Endothelial cell of umbilical vein (primary cell): Measurements from ENCODE around the gene RAB4B. TPM values are rescaled to one million over a fixed set of nuclear protein-coding genes. Genes with fewer than 3 reads are reported as not detected.
"Not testable (repeated sequence)": the region's sequence is repeated elsewhere in the genome, so short reads cannot be mapped to it uniquely, and the experiment has no call there.

Experiments used
- BruUV-seq: library from RNA; stranded (reverse); fragments of 400-500 nt; replicated peaks from 2 replicates; lab custom pipeline; 2021; lab: Mats Ljungman, UMichigan
- CTCF ChIA-PET: fragments of 300-600, 350-600 bp; sonication (Branson Sonifier 250); formaldehyde crosslinking; loops from one replicate; lab custom pipeline; 2021; ENCODE audit warnings: antibody characterized with exemption, inconsistent platforms; lab: Charles Lee
- POLR2A ChIA-PET: fragments of 300-600, 350-600 bp; sonication (Branson Sonifier 250); formaldehyde crosslinking; loops from one replicate; lab custom pipeline; 2021; ENCODE audit warnings: antibody characterized with exemption, inconsistent platforms; lab: Charles Lee
- DNase-seq: peaks from one replicate; pipeline ENCODE4 v3.0.0-alpha.2; 2011; ENCODE audit warnings: low read depth, low spot score
- FAIRE-seq: peaks from 2 replicates; lab custom pipeline; 2011; peaks lifted over from hg19 to GRCh38; lab: Jason Lieb, UNC
- H2AFZ ChIP-seq: 2 replicates; pipeline ENCODE4 v1.6.0; 2012; ENCODE audit warnings: low read depth, low read length, control low read depth, inconsistent platforms
- H3K27ac ChIP-seq: 2 replicates; pipeline ENCODE4 v1.5.1; 2011; ENCODE audit warnings: low read depth, mild to moderate bottlenecking, control low read depth, low read length, moderate library complexity; ENCODE audit not compliant: insufficient read depth
- H3K27me3 ChIP-seq, 2 experiments: 2 replicates each; pipeline versions ENCODE4 v1.6.0 to v1.6.1; 2011; ENCODE audit warnings: low read length in 2 of 2, mixed read lengths in 1 of 2; ENCODE audit not compliant: control insufficient read depth in 2 of 2, insufficient read depth in 2 of 2
- H3K36me3 ChIP-seq, 2 experiments: 2 replicates in 1 of 2; 3 replicates in 1 of 2; pipeline ENCODE4 v1.5.1; 2011; ENCODE audit warnings: low read length in 2 of 2, mild to moderate bottlenecking in 1 of 2, moderate library complexity in 1 of 2; ENCODE audit not compliant: control insufficient read depth in 2 of 2, insufficient read depth in 2 of 2; ENCODE audit errors: extremely low read depth in 1 of 2
- H3K4me1 ChIP-seq: 3 replicates; pipeline ENCODE4 v1.5.1; 2011; ENCODE audit warnings: mild to moderate bottlenecking, low read length; ENCODE audit not compliant: control insufficient read depth, insufficient read depth; ENCODE audit errors: extremely low read depth
- H3K4me2 ChIP-seq: 2 replicates; pipeline ENCODE4 v1.6.1; 2011; ENCODE audit warnings: low read length, control low read depth, mixed read lengths; ENCODE audit not compliant: insufficient read depth
- H3K4me3 ChIP-seq, 3 experiments: fragments of 200-600 bp in 1 of 3; sonication (generic), shearing (Covaris generic) in 1 of 3; replicated peaks in 1 of 3; 2 replicates each; pipeline ENCODE4 v1.5.1; 2011 to 2016; ENCODE audit warnings: control low read depth in 3 of 3, low read length in 3 of 3, mild to moderate bottlenecking in 2 of 3, inconsistent platforms in 1 of 3, low read depth in 1 of 3, moderate library complexity in 1 of 3; ENCODE audit not compliant: insufficient read depth in 1 of 3
- H3K79me2 ChIP-seq: 2 replicates; pipeline ENCODE4 v1.6.0; 2012; ENCODE audit warnings: low read length, inconsistent platforms; ENCODE audit not compliant: control insufficient read depth, insufficient read depth
- H3K9ac ChIP-seq: replicated peaks from 2 replicates; pipeline ENCODE3; 2011; ENCODE audit warnings: low read length, control low read depth; ENCODE audit not compliant: insufficient read depth; ENCODE audit errors: extremely low read depth
- H3K9me1 ChIP-seq: replicated peaks from 3 replicates; pipeline ENCODE4 v1.6.0; 2011; ENCODE audit warnings: mild to moderate bottlenecking, low read length; ENCODE audit not compliant: control insufficient read depth, insufficient read depth; ENCODE audit errors: extremely low read depth
- H3K9me3 ChIP-seq: replicated peaks from 2 replicates; pipeline ENCODE4 v1.5.1; 2012; ENCODE audit warnings: low read length, inconsistent platforms; ENCODE audit not compliant: control insufficient read depth, insufficient read depth
- H4K20me1 ChIP-seq: replicated peaks from 2 replicates; pipeline ENCODE3; 2011; ENCODE audit warnings: mild to moderate bottlenecking, low read length; ENCODE audit not compliant: control insufficient read depth, insufficient read depth; ENCODE audit errors: extremely low read depth
- dilution Hi-C: fragments of 300-500 bp; cut with MboI; formaldehyde crosslinking; loops from one replicate; pipeline ENCODE4 v1.15.0; 2019; ENCODE audit warnings: low sequenced_read_pairs; ENCODE audit not compliant: extremely low pct_ligation_motif_present
- intact Hi-C: fragments of 100-400 bp; cut with micrococcal nuclease; formaldehyde crosslinking; loops from one replicate; pipeline ENCODE4 v1.10.0; 2022
- polyA plus RNA-seq, 4 experiments: library from polyadenylated mRNA; depleted of rRNA in 3 of 4; stranded (reverse) in 3 of 4; unstranded in 1 of 4; fragments of >200 nt; gene quantifications; 2 replicates each; pipeline versions ENCODE4 v1.2.1 to v1.2.3, GENCODE V29; 2011 to 2012; ENCODE audit warnings: missing spikeins in 1 of 4
- total RNA-seq: library from RNA; stranded (reverse); gene quantifications from 2 replicates; pipeline ENCODE4 v1.2.3, GENCODE V29; 2021

RAB4B gene
- total and polyA plus RNA-seq, 2 donors (not counting 3 experiments of a cell fraction or from before 2014, with no cell fraction given): 33.6 to 61.0 TPM

GRCh38 chr19:40842012-40842411 lies 64.0 kb downstream of the RAB4B start:
- dilution Hi-C loops, H3K27ac ChIP-seq, FAIRE-seq, H3K9me3 ChIP-seq, H4K20me1 ChIP-seq, H3K9me1 ChIP-seq, H3K4me2 ChIP-seq, POLR2A ChIA-PET, intact Hi-C loops, BruUV-seq, DNase-seq, H3K9ac ChIP-seq, H3K36me3 ChIP-seq, H3K4me3 ChIP-seq, H3K4me1 ChIP-seq, H3K27me3 ChIP-seq, H3K79me2 ChIP-seq, CTCF ChIA-PET, H2AFZ ChIP-seq: not testable (repeated sequence)

GRCh38 chr19:40842997-40843652 lies 65.1 kb downstream of the RAB4B start:
- POLR2A ChIA-PET, H3K27ac ChIP-seq, H3K4me2 ChIP-seq, H2AFZ ChIP-seq, H3K9ac ChIP-seq, H3K9me3 ChIP-seq, CTCF ChIA-PET, BruUV-seq, H3K4me3 ChIP-seq, H4K20me1 ChIP-seq, H3K27me3 ChIP-seq, H3K79me2 ChIP-seq, DNase-seq, H3K36me3 ChIP-seq, FAIRE-seq, H3K4me1 ChIP-seq, intact Hi-C loops, dilution Hi-C loops, H3K9me1 ChIP-seq: not testable (repeated sequence)

GRCh38 chr19:40843653-40844052 lies 65.6 kb downstream of the RAB4B start:
- dilution Hi-C loops, H3K9me3 ChIP-seq, CTCF ChIA-PET, H3K27ac ChIP-seq, H2AFZ ChIP-seq, FAIRE-seq, DNase-seq, POLR2A ChIA-PET, H3K9ac ChIP-seq, H3K79me2 ChIP-seq, H3K36me3 ChIP-seq, H3K9me1 ChIP-seq, H3K4me1 ChIP-seq, H4K20me1 ChIP-seq, H3K27me3 ChIP-seq, BruUV-seq, H3K4me2 ChIP-seq, H3K4me3 ChIP-seq, intact Hi-C loops: not testable (repeated sequence)

Other genes with a start within 250 kb of the RAB4B start
- 100 and 106 TPM in 2 replicates for gene SHKBP1, start 201.4 kb upstream of the RAB4B start, total RNA-seq
- 113 and 171 TPM in 2 replicates for gene SHKBP1, start 201.4 kb upstream of the RAB4B start, polyA plus RNA-seq
- gene LTBP4, start 176.9 kb upstream of the RAB4B start, total RNA-seq: 38.0 and 67.4 TPM in 2 replicates
- 25.9 and 31.4 TPM in 2 replicates for gene LTBP4, start 176.9 kb upstream of the RAB4B start, polyA plus RNA-seq
- gene NUMBL, start 87.6 kb upstream of the RAB4B start, total RNA-seq: 46.7 and 47.4 TPM in 2 replicates
- 21.5 and 31.5 TPM in 2 replicates for gene NUMBL, start 87.6 kb upstream of the RAB4B start, polyA plus RNA-seq
- 15.3 and 19.2 TPM in 2 replicates for gene COQ8B, start 61.4 kb upstream of the RAB4B start, total RNA-seq
- 16.2 and 21.5 TPM in 2 replicates for gene COQ8B, start 61.4 kb upstream of the RAB4B start, polyA plus RNA-seq
- 16.1 and 16.9 TPM in 2 replicates for gene ITPKC, start 61.1 kb upstream of the RAB4B start, total RNA-seq
- 7.2 and 7.3 TPM in 2 replicates for gene ITPKC, start 61.1 kb upstream of the RAB4B start, polyA plus RNA-seq
- 7.7 and 9.1 TPM in 2 replicates for gene ACTMAP, start 27.8 kb upstream of the RAB4B start, total RNA-seq
- gene ACTMAP, start 27.8 kb upstream of the RAB4B start, polyA plus RNA-seq: 5.2 and 5.3 TPM in 2 replicates
- gene SNRPA, start 27.0 kb upstream of the RAB4B start, total RNA-seq: 131 and 139 TPM in 2 replicates
- gene SNRPA, start 27.0 kb upstream of the RAB4B start, polyA plus RNA-seq: 84.6 and 109 TPM in 2 replicates
- gene MIA, start 2.7 kb upstream of the RAB4B start, total RNA-seq: not detected in 2 replicates
- 0.32 TPM in 1 of 2 replicates, not detected in the other for gene MIA, start 2.7 kb upstream of the RAB4B start, polyA plus RNA-seq
- gene EGLN2, start 20.9 kb downstream of the RAB4B start, total RNA-seq: 147 and 152 TPM in 2 replicates
- gene EGLN2, start 20.9 kb downstream of the RAB4B start, polyA plus RNA-seq: 118 and 124 TPM in 2 replicates
- gene CYP2A6, start 72.2 kb downstream of the RAB4B start, total RNA-seq: not detected in 2 replicates
- not detected in 2 replicates for gene CYP2A6, start 72.2 kb downstream of the RAB4B start, polyA plus RNA-seq
- not detected in 2 replicates for gene CYP2A7, start 104.0 kb downstream of the RAB4B start, total RNA-seq
- not detected in 2 replicates for gene CYP2A7, start 104.0 kb downstream of the RAB4B start, polyA plus RNA-seq
- gene CYP2B6, start 213.0 kb downstream of the RAB4B start, total RNA-seq: not detected in 2 replicates
- gene CYP2B6, start 213.0 kb downstream of the RAB4B start, polyA plus RNA-seq: not detected in 2 replicates